Tibial nerve (tissue), 3 donors: ENCODE data around the gene RASGRF1.

Experiments
- POLR2A ChIP-seq, 2 donors: fragments of 450-650 bp; IDR thresholded peaks; one replicate each; pipeline ENCODE4 v1.6.1; 2017; ENCODE audit warnings: antibody characterized with exemption in 2 of 2, mild to moderate bottlenecking in 2 of 2, moderate library complexity in 2 of 2
- TF ChIP-seq, protein P1 (sequence below), 5 experiments: fragments of 200-600 bp in 3 of 5; fragments of 450-650 bp in 2 of 5; sonication (generic) in 3 of 5; IDR thresholded peaks; one replicate each; pipeline ENCODE4 v1.5.1; 2016 to 2019; ENCODE audit warnings: antibody characterized with exemption in 5 of 5, mild to moderate bottlenecking in 3 of 5, moderate library complexity in 2 of 5

DNA sequence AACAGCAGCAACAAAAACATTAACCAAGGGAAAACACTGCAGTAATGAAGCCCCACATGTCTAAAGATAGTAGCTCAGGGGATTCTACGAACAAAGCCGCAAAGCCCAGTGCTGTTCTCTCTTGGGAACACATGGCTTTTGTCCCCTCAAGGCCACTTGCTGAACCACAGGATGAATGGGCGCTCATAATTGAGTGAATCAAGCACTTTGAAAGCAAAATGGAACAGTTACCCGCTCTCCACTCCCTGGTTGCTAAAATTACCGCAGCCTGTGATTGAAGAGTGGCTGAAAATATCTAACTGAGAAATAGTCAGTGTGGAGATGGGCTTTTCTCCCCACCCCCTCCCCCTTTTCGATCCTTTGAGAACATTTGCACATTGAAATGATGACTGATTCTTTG lies 39.6 kb downstream of the RASGRF1 start:
- TF ChIP-seq POLR2A (IDR thresholded peaks at IDR 0.05) = no peak
- TF ChIP-seq, protein P1, sequence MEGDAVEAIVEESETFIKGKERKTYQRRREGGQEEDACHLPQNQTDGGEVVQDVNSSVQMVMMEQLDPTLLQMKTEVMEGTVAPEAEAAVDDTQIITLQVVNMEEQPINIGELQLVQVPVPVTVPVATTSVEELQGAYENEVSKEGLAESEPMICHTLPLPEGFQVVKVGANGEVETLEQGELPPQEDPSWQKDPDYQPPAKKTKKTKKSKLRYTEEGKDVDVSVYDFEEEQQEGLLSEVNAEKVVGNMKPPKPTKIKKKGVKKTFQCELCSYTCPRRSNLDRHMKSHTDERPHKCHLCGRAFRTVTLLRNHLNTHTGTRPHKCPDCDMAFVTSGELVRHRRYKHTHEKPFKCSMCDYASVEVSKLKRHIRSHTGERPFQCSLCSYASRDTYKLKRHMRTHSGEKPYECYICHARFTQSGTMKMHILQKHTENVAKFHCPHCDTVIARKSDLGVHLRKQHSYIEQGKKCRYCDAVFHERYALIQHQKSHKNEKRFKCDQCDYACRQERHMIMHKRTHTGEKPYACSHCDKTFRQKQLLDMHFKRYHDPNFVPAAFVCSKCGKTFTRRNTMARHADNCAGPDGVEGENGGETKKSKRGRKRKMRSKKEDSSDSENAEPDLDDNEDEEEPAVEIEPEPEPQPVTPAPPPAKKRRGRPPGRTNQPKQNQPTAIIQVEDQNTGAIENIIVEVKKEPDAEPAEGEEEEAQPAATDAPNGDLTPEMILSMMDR (IDR thresholded peaks at IDR 0.05) = no peak
